Upper lobe of right lung (tissue), 1 donor: ENCODE measurements around the gene CNNM3. TPM values are rescaled to one million over a fixed set of nuclear protein-coding genes. Genes with fewer than 3 reads are reported as not detected.

Experiments used
- ATAC-seq: fragments of 200-7000 bp; cut with Tn5 transposase; one replicate; pipeline ENCODE4 v1.9.1; 2020; ENCODE audit warnings: mild to moderate bottlenecking, moderate library complexity
- DNase-seq: peaks from one replicate; pipeline ENCODE4 v3.0.0-alpha.2; 2020
- H3K27ac ChIP-seq: fragments of 200-600 bp; one replicate; pipeline ENCODE4 v1.8.0; 2022
- H3K27me3 ChIP-seq: fragments of 200-600 bp; one replicate; pipeline ENCODE4 v1.8.0; 2022; ENCODE audit warnings: mild to moderate bottlenecking
- H3K36me3 ChIP-seq: fragments of 200-600 bp; one replicate; pipeline ENCODE4 v1.8.0; 2022
- H3K4me1 ChIP-seq: fragments of 200-600 bp; one replicate; pipeline ENCODE4 v1.8.0; 2022
- H3K4me3 ChIP-seq: fragments of 200-600 bp; one replicate; pipeline ENCODE4 v1.8.0; 2022; ENCODE audit warnings: mild to moderate bottlenecking
- H3K9me3 ChIP-seq: fragments of 200-600 bp; one replicate; pipeline ENCODE4 v1.8.0; 2022
- CTCF ChIP-seq: fragments of 200-600 bp; IDR thresholded peaks from one replicate; pipeline ENCODE4 v1.8.0; 2022; ENCODE audit warnings: antibody characterized with exemption
- intact Hi-C: fragments of 100-400 bp; cut with DNase I; formaldehyde crosslinking; loops from one replicate; pipeline ENCODE4 v1.11.0; 2022
- total RNA-seq: library from RNA; stranded (reverse); fragmentation: NEBNext Ultra II Directional; extraction: Animal tissue kit (Norgen Biotek cat#: 25700); gene quantifications from one replicate; pipeline ENCODE4 v1.2.1, GENCODE V29; 2021
- donor health status: DM: no; HTN: yes; CAD: no; lungs with severe emphysema.

CNNM3 gene
- total RNA-seq, 1 donor from 2014 or later: 34.1 TPM

- intact Hi-C loops: no loop called here
- no peak for TF ChIP-seq CTCF
- Histone ChIP-seq H3K36me3 (peaks cover 20% of the 10 kb centered on the region), H3K4me1 (peaks cover 10% of the 10 kb centered on the region), H3K27me3 (no peaks in the 10 kb centered on the region), H3K4me3 (peak overlapping the region; percentile 14), H3K27ac (no peak overlapping the region), H3K9me3 (no peaks in the 10 kb centered on the region)
- DNase-seq (no peak), ATAC-seq (no peak)
These were observed 22.6 kb downstream of the CNNM3 start for GRCh38 chr2:96838345-96839292.

DNA sequence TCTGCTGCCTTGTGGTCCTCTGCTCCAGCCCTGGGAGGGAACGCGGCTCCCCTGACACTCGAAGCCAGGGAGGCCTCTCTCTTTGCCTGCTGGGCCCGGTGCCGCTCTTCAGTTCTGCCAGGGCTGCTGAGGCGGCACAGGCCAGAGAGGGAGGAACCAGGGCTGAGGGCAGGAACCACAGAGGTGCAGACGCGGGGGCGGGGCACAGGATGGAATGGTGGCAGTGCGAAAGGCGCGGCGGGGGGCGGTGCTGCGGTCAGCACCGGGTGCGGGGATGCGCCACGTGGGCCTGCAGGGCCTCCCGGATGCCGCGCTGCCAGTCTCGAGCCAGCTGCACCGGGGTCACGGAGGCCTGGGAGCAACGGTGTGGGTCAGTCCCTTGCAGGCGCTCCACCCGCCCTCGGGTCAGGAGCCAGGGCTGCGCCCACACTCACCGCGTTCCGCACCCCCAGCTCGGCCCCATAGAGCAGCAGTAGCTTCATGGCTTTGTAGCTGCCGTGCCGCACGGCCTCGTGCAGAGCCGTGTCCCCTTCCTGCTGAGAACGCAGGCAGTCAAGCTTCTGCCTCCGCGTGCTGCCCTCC, 23.3 kb downstream of the CNNM3 start:
- Histone ChIP-seq H3K27ac (no peak overlapping the region), H3K27me3 (no peaks in the 10 kb centered on the region), H3K9me3 (no peaks in the 10 kb centered on the region), H3K4me1 (peaks cover 10% of the 10 kb centered on the region), H3K36me3 (peaks cover 14% of the 10 kb centered on the region), H3K4me3 (peak overlapping the region; percentile 14)
- intact Hi-C loops: no loop called here
- DNase-seq (peak; percentile 88), ATAC-seq (peak; percentile 89)
- no peak for TF ChIP-seq CTCF

DNA sequence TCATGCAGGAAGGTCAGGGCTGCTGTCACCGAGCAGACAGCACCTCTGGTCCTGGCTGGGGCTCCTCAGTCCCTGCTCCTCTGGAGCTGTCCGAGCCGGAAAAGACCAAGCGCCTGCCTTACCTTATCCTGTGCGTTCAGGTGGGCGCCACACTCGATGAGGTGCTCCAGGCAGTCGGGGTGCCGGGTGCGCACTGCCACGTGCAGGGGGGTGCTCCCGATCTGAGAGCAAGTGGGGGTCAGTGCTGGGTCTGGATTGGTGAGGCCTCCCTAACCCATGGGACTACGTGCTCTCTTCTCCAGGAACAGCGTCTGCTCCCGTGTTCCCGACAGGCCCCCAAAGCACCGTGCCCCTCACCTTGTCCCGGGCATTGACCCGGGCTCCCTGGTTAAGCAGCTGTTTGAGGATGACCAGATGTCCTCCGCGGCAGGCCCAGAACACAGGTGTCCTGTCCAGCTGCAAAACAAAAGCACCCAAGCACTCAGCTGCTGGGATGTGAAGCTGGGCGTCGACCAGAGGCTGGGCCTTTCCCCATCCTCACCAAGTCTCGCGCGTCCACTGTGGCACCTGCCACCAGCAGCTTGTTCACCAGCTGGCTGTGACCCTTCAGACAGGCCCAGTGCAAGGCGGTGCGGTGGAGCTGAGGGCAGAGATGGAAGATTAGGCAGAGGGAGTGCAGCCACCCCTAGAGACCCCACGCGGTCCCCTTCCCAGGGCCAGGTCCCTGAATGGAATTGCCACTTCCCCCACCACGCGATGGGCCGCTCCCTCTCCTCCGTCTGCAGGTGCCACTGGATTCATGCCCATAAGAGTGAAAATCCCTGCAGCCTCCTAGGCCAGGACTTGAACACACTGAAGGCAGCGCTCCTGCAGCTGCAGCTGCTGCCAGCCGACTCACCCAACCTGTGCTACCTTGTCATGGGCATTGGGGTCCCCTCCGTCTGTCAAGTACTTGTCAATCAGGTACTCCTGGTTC, 24.1 kb downstream of the CNNM3 start:
- ATAC-seq (no peak), DNase-seq (no peak)
- H3K36me3 ChIP-seq: peaks cover 7% of the 10 kb centered on the region
- H3K4me3 ChIP-seq: no peak overlapping the region
- intact Hi-C loops: no loop called here
- no peak overlapping the region for H3K27ac ChIP-seq
- TF ChIP-seq CTCF: no peak
- peaks cover 10% of the 10 kb centered on the region for H3K4me1 ChIP-seq
- H3K9me3 ChIP-seq: no peaks in the 10 kb centered on the region
- no peaks in the 10 kb centered on the region for H3K27me3 ChIP-seq

- ATAC-seq: no peak
- Histone ChIP-seq H3K27me3 (no peaks in the 10 kb centered on the region), H3K27ac (no peak overlapping the region), H3K9me3 (no peaks in the 10 kb centered on the region), H3K36me3 (peaks cover 10% of the 10 kb centered on the region), H3K4me1 (peaks cover 10% of the 10 kb centered on the region), H3K4me3 (no peak overlapping the region)
- no peak for TF ChIP-seq CTCF
- DNase-seq: no peak
- intact Hi-C loops: no loop called here
These were observed 25.8 kb downstream of the CNNM3 start for GRCh38 chr2:96841701-96842495.

DNA sequence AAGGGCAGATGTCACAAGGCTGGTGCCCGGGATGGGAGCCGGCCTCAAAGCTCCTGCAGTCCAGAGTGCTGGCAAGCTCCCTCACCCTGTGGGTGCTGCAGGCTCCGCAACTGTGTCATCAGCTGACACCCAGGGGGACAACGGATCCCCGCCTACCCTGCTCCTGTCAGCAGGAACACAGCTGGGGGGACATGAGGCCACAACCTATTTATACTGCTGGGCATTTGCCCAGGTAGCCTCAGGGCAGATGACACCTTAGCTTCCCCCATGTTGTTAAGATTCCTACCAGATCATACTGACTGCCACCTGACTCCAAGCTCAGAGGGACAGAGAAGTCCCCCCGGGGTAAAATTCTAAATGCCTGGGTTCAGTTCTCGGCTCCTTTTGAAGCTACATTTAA, 26.5 kb downstream of the CNNM3 start:
- TF ChIP-seq CTCF: no peak
- Histone ChIP-seq H3K27me3 (no peaks in the 10 kb centered on the region), H3K36me3 (peaks cover 14% of the 10 kb centered on the region), H3K4me1 (peaks cover 10% of the 10 kb centered on the region), H3K4me3 (no peak overlapping the region), H3K9me3 (no peaks in the 10 kb centered on the region), H3K27ac (no peak overlapping the region)
- intact Hi-C loops: no loop called here
- DNase-seq (no peak), ATAC-seq (no peak)
